IPS-18a (cell line): Measurements from ENCODE around the gene IL12RB1.

ENCODE experiments used
- H3K27ac ChIP-seq: one replicate; pipeline ENCODE4 v1.5.1; 2013; ENCODE audit warnings: low read length
- H3K27me3 ChIP-seq: one replicate; pipeline ENCODE4 v1.6.1; 2013; ENCODE audit warnings: mild to moderate bottlenecking, low read length; ENCODE audit not compliant: control insufficient read depth, insufficient read depth
- H3K36me3 ChIP-seq: one replicate; pipeline ENCODE4 v1.6.1; 2013; ENCODE audit warnings: low read depth, low read length; ENCODE audit not compliant: control insufficient read depth
- H3K4me1 ChIP-seq: one replicate; pipeline ENCODE4 v1.6.1; 2013; ENCODE audit warnings: low read depth, low read length; ENCODE audit not compliant: control insufficient read depth
- H3K4me3 ChIP-seq: one replicate; pipeline ENCODE4 v1.5.1; 2013; ENCODE audit warnings: low read length
- H3K9ac ChIP-seq: one replicate; pipeline ENCODE4 v1.6.1; 2013; ENCODE audit warnings: mild to moderate bottlenecking, low read length, moderate library complexity
- H3K9me3 ChIP-seq: one replicate; pipeline ENCODE4 v1.6.1; 2013; ENCODE audit warnings: low read depth, low read length; ENCODE audit not compliant: control insufficient read depth

The IL12RB1 gene

GRCh38 chr19:18013210-18014111, 73.3 kb downstream of the IL12RB1 start:
- H3K4me1 ChIP-seq, result no peaks in the 10 kb centered on the region
- H3K27me3 ChIP-seq, result no peaks in the 10 kb centered on the region
- H3K9me3 ChIP-seq, result no peaks in the 10 kb centered on the region
- H3K4me3 ChIP-seq, result no peak overlapping the region
- no peak overlapping the region for H3K9ac ChIP-seq
- H3K27ac ChIP-seq, result no peak overlapping the region
- H3K36me3 ChIP-seq, result no peaks in the 10 kb centered on the region

- peaks cover 6% of the 10 kb centered on the region for H3K27me3 ChIP-seq
- no peak overlapping the region for H3K27ac ChIP-seq
- H3K4me1 ChIP-seq, result peaks cover 3% of the 10 kb centered on the region
- no peaks in the 10 kb centered on the region for H3K36me3 ChIP-seq
- H3K9ac ChIP-seq, result no peak overlapping the region
- no peaks in the 10 kb centered on the region for H3K9me3 ChIP-seq
- no peak overlapping the region for H3K4me3 ChIP-seq
Observed at GRCh38 chr19:18010149-18010548, 76.6 kb downstream of the IL12RB1 start.

GRCh38 chr19:18009412-18010066, 77.2 kb downstream of the IL12RB1 start:
- Histone ChIP-seq H3K36me3 (no peaks in the 10 kb centered on the region), H3K4me3 (no peak overlapping the region), H3K27me3 (peaks cover 6% of the 10 kb centered on the region), H3K9ac (no peak overlapping the region), H3K9me3 (no peaks in the 10 kb centered on the region), H3K27ac (no peak overlapping the region), H3K4me1 (peaks cover 3% of the 10 kb centered on the region)
